Right atrium auricular region (tissue), 2 donors: Measurements from ENCODE around the gene RAB8B. TPM values are rescaled to one million over a fixed set of nuclear protein-coding genes. Genes with fewer than 3 reads are reported as not detected.

ENCODE experiments used
- DNase-seq: peaks from one replicate; pipeline ENCODE4 v3.0.0-alpha.2; 2019; ENCODE audit warnings: low spot score
- H3K27ac ChIP-seq, 2 donors: fragments of 200-600 bp; sonication (generic); 1 replicate in 1 of 2; 2 replicates in 1 of 2; pipeline ENCODE4 v1.5.1; 2016 to 2019
- H3K27me3 ChIP-seq, 2 donors: fragments of 200-600 bp; sonication (generic); one replicate each; pipeline versions ENCODE4 v1.5.1 to v1.6.0; 2017 to 2019
- H3K36me3 ChIP-seq: fragments of 200-600 bp; sonication (generic); one replicate; pipeline ENCODE4 v1.5.1; 2016
- H3K4me1 ChIP-seq, 2 donors: fragments of 200-600 bp; sonication (generic); one replicate each; pipeline versions ENCODE4 v1.5.1 to v1.6.0; 2017 to 2019
- H3K4me3 ChIP-seq, 2 donors: fragments of 200-600 bp; sonication (generic); 1 replicate in 1 of 2; 2 replicates in 1 of 2; pipeline ENCODE4 v1.5.1; 2017 to 2019; ENCODE audit warnings: mild to moderate bottlenecking in 1 of 2, moderate library complexity in 1 of 2
- H3K9me3 ChIP-seq, 2 donors: fragments of 200-600 bp; sonication (generic); one replicate each; pipeline ENCODE4 v1.5.1; 2019
- total RNA-seq, 2 donors: library from RNA; depleted of rRNA; stranded (reverse); fragments of >200 nt; gene quantifications; one replicate each; pipeline ENCODE4 v1.1.0, GENCODE V29; 2016
- TF ChIP-seq, protein P1 (sequence below), 2 donors: fragments of 200-600 bp; sonication (generic); IDR thresholded peaks; one replicate each; pipeline ENCODE4 v1.5.1; 2019; ENCODE audit warnings: antibody characterized with exemption in 2 of 2

Gene RAB8B
- total RNA-seq, 2 donors from 2014 or later, result 10.2 to 19.3 TPM

DNA sequence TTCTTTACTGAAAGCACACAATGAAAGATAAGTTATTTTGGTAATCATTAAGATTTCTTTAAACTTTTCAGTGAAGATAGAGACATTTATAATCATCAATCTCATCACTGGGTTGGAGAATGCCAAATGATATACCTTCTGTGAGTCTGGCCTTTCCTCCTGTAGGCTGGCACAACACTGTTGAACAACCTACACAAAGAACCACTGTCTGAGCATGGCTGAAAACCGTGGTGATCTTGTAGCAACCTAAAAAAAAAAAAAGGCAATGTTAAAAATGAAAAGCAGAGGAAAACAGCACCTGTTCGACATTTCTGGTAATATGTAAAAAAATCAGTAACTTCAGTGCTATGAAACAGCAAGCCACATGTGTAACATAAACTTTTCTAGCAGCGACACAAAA, 33.9 kb upstream of the RAB8B start:
- Histone ChIP-seq H3K36me3 (peaks cover 36% of the 10 kb centered on the region), H3K9me3 (no peaks in the 10 kb centered on the region), H3K4me3 (no peak overlapping the region), H3K27me3 (no peaks in the 10 kb centered on the region), H3K4me1 (peaks cover 0 to 10% of the 10 kb centered on the region in 2 donors), H3K27ac (no peak overlapping the region)
- no peak for DNase-seq
- TF ChIP-seq, protein P1, sequence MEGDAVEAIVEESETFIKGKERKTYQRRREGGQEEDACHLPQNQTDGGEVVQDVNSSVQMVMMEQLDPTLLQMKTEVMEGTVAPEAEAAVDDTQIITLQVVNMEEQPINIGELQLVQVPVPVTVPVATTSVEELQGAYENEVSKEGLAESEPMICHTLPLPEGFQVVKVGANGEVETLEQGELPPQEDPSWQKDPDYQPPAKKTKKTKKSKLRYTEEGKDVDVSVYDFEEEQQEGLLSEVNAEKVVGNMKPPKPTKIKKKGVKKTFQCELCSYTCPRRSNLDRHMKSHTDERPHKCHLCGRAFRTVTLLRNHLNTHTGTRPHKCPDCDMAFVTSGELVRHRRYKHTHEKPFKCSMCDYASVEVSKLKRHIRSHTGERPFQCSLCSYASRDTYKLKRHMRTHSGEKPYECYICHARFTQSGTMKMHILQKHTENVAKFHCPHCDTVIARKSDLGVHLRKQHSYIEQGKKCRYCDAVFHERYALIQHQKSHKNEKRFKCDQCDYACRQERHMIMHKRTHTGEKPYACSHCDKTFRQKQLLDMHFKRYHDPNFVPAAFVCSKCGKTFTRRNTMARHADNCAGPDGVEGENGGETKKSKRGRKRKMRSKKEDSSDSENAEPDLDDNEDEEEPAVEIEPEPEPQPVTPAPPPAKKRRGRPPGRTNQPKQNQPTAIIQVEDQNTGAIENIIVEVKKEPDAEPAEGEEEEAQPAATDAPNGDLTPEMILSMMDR (IDR thresholded peaks at IDR 0.05), result no peak

- TF ChIP-seq, protein P1 (IDR thresholded peaks at IDR 0.05), result no peak
- Histone ChIP-seq H3K4me1 (peaks cover 0 to 10% of the 10 kb centered on the region in 2 donors), H3K27ac (peak overlapping the region; percentile 97), H3K27me3 (no peaks in the 10 kb centered on the region), H3K36me3 (peaks cover 34% of the 10 kb centered on the region), H3K9me3 (no peaks in the 10 kb centered on the region), H3K4me3 (peak overlapping the region; percentile 69 to 87)
- DNase-seq, result no peak
Measured at GRCh38 chr15:63156086-63156710, 33.2 kb upstream of the RAB8B start.

- peak; percentile 62 for DNase-seq
- peaks cover 0 to 10% of the 10 kb centered on the region in 2 donors for H3K4me1 ChIP-seq
- no peaks in the 10 kb centered on the region for H3K9me3 ChIP-seq
- TF ChIP-seq, protein P1 (IDR thresholded peaks at IDR 0.05), result no peak
- H3K4me3 ChIP-seq, result peak overlapping the region; percentile 69 to 87
- no peaks in the 10 kb centered on the region for H3K27me3 ChIP-seq
- peaks cover 29% of the 10 kb centered on the region for H3K36me3 ChIP-seq
- peak overlapping the region; percentile 97 for H3K27ac ChIP-seq
Measured at GRCh38 chr15:63156755-63157117, 32.7 kb upstream of the RAB8B start.

GRCh38 chr15:63157118-63157843, 32.1 kb upstream of the RAB8B start, which contains the start of gene RPS27L:
TSS of gene RPS27L (minus strand) at chr15:63157477. CDS start at chr15:63157405, 72 bp downstream.
- TF ChIP-seq, protein P1 (IDR thresholded peaks at IDR 0.05), result no peak
- DNase-seq, result peak; percentile 93
- Histone ChIP-seq H3K27me3 (no peaks in the 10 kb centered on the region), H3K4me3 (peak within 1 kb of the TSS; percentile 69 to 87), H3K4me1 (peaks cover 0 to 10% of the 10 kb centered on the region in 2 donors), H3K36me3 (peaks cover 25% of the 10 kb centered on the region), H3K9me3 (no peaks in the 10 kb centered on the region), H3K27ac (peak within 1 kb of the TSS; percentile 97)

- Histone ChIP-seq H3K4me3 (peak overlapping the region; percentile 69 to 87), H3K36me3 (peaks cover 22% of the 10 kb centered on the region), H3K27me3 (no peaks in the 10 kb centered on the region), H3K27ac (peak overlapping the region; percentile 97), H3K9me3 (no peaks in the 10 kb centered on the region), H3K4me1 (peaks cover 0 to 10% of the 10 kb centered on the region in 2 donors)
- DNase-seq, result peak; percentile 71
- TF ChIP-seq, protein P1 (IDR thresholded peaks at IDR 0.05), result peak in 1 of 2 donors; percentile 18
Measured at GRCh38 chr15:63157891-63158431, 31.4 kb upstream of the RAB8B start.
